Keratinocyte (primary cell): ENCODE results near the gene CRTC1. TPM values are rescaled to one million over a fixed set of nuclear protein-coding genes. Genes with fewer than 3 reads are reported as not detected.
A peak's percentile ranks its signal among the peaks of the same experiment; 100 is the strongest.

Source experiments
- DNase-seq: peaks from one replicate; pipeline ENCODE4 v3.0.0-alpha.2; 2011; ENCODE audit warnings: low read depth, missing footprints, low spot score
- FAIRE-seq: peaks from 2 replicates; lab custom pipeline; 2011; peaks lifted over from hg19 to GRCh38; lab: Jason Lieb, UNC
- H2AFZ ChIP-seq: 2 replicates; pipeline ENCODE4 v1.6.0; 2012; ENCODE audit warnings: low read length, control low read depth, inconsistent platforms; ENCODE audit not compliant: control insufficient read depth
- H3K27ac ChIP-seq: 2 replicates; pipeline ENCODE4 v1.5.1; 2011; ENCODE audit warnings: low read length; ENCODE audit not compliant: control insufficient read depth, insufficient read depth
- H3K27me3 ChIP-seq: 3 replicates; pipeline ENCODE4 v1.6.0; 2011; ENCODE audit warnings: low read length; ENCODE audit not compliant: control insufficient read depth, insufficient read depth; ENCODE audit errors: extremely low read depth
- H3K36me3 ChIP-seq, 2 experiments: 2 replicates in 1 of 2; 3 replicates in 1 of 2; pipeline ENCODE4 v1.5.1; 2011; ENCODE audit warnings: low read length in 2 of 2, mild to moderate bottlenecking in 1 of 2; ENCODE audit not compliant: control insufficient read depth in 2 of 2, insufficient read depth in 2 of 2; ENCODE audit errors: extremely low read depth in 1 of 2
- H3K4me1 ChIP-seq: 3 replicates; pipeline ENCODE4 v1.5.1; 2011; ENCODE audit warnings: low read length; ENCODE audit not compliant: control insufficient read depth, insufficient read depth; ENCODE audit errors: extremely low read depth
- H3K4me2 ChIP-seq: 3 replicates; pipeline ENCODE4 v1.6.0; 2011; ENCODE audit warnings: low read depth, low read length; ENCODE audit not compliant: control insufficient read depth, insufficient read depth; ENCODE audit errors: extremely low read depth
- H3K4me3 ChIP-seq, 3 experiments: fragments of 200-600 bp in 1 of 3; sonication (generic) in 1 of 3; 2 replicates in 2 of 3; 3 replicates in 1 of 3; pipeline ENCODE4 v1.5.1; 2011 to 2016; ENCODE audit warnings: low read length in 3 of 3, mild to moderate bottlenecking in 3 of 3, control low read depth in 2 of 3, inconsistent platforms in 1 of 3, low read depth in 1 of 3, mixed read lengths in 1 of 3, mixed run types in 1 of 3, moderate library complexity in 1 of 3; ENCODE audit not compliant: control insufficient read depth in 2 of 3, insufficient read depth in 2 of 3; ENCODE audit errors: extremely low read depth in 1 of 3
- H3K79me2 ChIP-seq: 2 replicates; pipeline ENCODE4 v1.6.0; 2012; ENCODE audit warnings: low read length; ENCODE audit not compliant: control insufficient read depth, insufficient read depth
- H3K9ac ChIP-seq: 3 replicates; pipeline ENCODE4 v1.6.0; 2011; ENCODE audit warnings: low read length; ENCODE audit not compliant: control insufficient read depth, insufficient read depth; ENCODE audit errors: extremely low read depth
- H3K9me1 ChIP-seq: 3 replicates; pipeline ENCODE4 v1.6.0; 2011; ENCODE audit warnings: low read length; ENCODE audit not compliant: control insufficient read depth, insufficient read depth; ENCODE audit errors: extremely low read depth
- H3K9me3 ChIP-seq: 2 replicates; pipeline ENCODE4 v1.5.1; 2012; ENCODE audit warnings: low read depth, low read length; ENCODE audit not compliant: control insufficient read depth
- H4K20me1 ChIP-seq: 3 replicates; pipeline ENCODE4 v1.6.0; 2011; ENCODE audit warnings: low read length; ENCODE audit not compliant: control insufficient read depth, insufficient read depth; ENCODE audit errors: extremely low read depth
- CTCF ChIP-seq, 3 experiments: IDR thresholded peaks in 1 of 3; conservative IDR thresholded peaks in 1 of 3; optimal IDR thresholded peaks in 1 of 3; 2 replicates in 2 of 3; 3 replicates in 1 of 3; pipeline versions ENCODE3 to v1.5.1; 2011; ENCODE audit warnings: low read length in 3 of 3, mild to moderate bottlenecking in 3 of 3, moderate library complexity in 2 of 3, control low read depth in 1 of 3, inconsistent platforms in 1 of 3; ENCODE audit not compliant: insufficient read depth in 2 of 3; ENCODE audit errors: extremely low read depth in 1 of 3
- EZH2 ChIP-seq: IDR thresholded peaks from one replicate; pipeline ENCODE4 v1.6.1; 2012; ENCODE audit warnings: inconsistent platforms, mild to moderate bottlenecking, low read length, moderate library complexity
- dilution Hi-C: fragments of 300-500 bp; cut with MboI; formaldehyde crosslinking; loops from one replicate; pipeline ENCODE4 v1.7.0; 2020; ENCODE audit warnings: low sequenced_read_pairs; ENCODE audit not compliant: extremely low pct_ligation_motif_present
- polyA plus RNA-seq, 5 experiments: library from polyadenylated mRNA; depleted of rRNA in 3 of 5; stranded (reverse) in 3 of 5; stranded (forward) in 1 of 5; unstranded in 1 of 5; fragments of >200 nt; gene quantifications; 1 replicate in 1 of 5; 2 replicates in 3 of 5; 3 replicates in 1 of 5; pipeline versions ENCODE4 v1.2.1 to v1.2.3, GENCODE V29; 2011 to 2012; ENCODE audit warnings: missing spikeins in 2 of 5, low read depth in 1 of 5, low replicate concordance in 1 of 5

The CRTC1 gene
- polyA plus RNA-seq, 1 donor (not counting 4 experiments of a cell fraction or from before 2014, with no cell fraction given): 0.54 TPM

- no peak for TF ChIP-seq CTCF (optimal IDR thresholded peaks at IDR 0.05 in 1 of 3, IDR thresholded peaks at IDR 0.05 in 1 of 3, conservative IDR thresholded peaks at IDR 0.05 in 1 of 3; ENCODE audit: extremely low read depth in 1 of 3, insufficient read depth in 2 of 3, low read length in 3 of 3)
- TF ChIP-seq EZH2: no peak
- H3K4me1 ChIP-seq: peaks cover 73% of the 10 kb centered on the region
- H3K27ac ChIP-seq: peak overlapping the region; percentile 38
- H3K79me2 ChIP-seq: peaks cover 3% of the 10 kb centered on the region
- dilution Hi-C loops: no loop called here
- peak; percentile 62 for FAIRE-seq
- peak overlapping the region; percentile 20 to 33 (median 29) for H3K4me3 ChIP-seq
- no peaks in the 10 kb centered on the region for H3K9me1 ChIP-seq
- H3K36me3 ChIP-seq: no peaks in the 10 kb centered on the region
- no peak overlapping the region for H2AFZ ChIP-seq
- no peaks in the 10 kb centered on the region for H3K27me3 ChIP-seq
- peak overlapping the region; percentile 72 for H3K4me2 ChIP-seq
- DNase-seq: no peak
- no peaks in the 10 kb centered on the region for H4K20me1 ChIP-seq
- H3K9ac ChIP-seq: peak overlapping the region; percentile 50
- H3K9me3 ChIP-seq: no peaks in the 10 kb centered on the region
These were observed 78.1 kb downstream of the CRTC1 start for GRCh38 chr19:18761531-18762110.

- Histone ChIP-seq H3K79me2 (peaks cover 3% of the 10 kb centered on the region), H3K27me3 (no peaks in the 10 kb centered on the region), H3K4me1 (peaks cover 65% of the 10 kb centered on the region), H3K4me3 (peak overlapping the region; percentile 6 to 29 (median 20)), H3K9ac (peak overlapping the region; percentile 50), H4K20me1 (no peaks in the 10 kb centered on the region), H3K4me2 (peak overlapping the region; percentile 72), H2AFZ (no peak overlapping the region), H3K9me1 (no peaks in the 10 kb centered on the region), H3K27ac (peak overlapping the region; percentile 38), H3K9me3 (no peaks in the 10 kb centered on the region), H3K36me3 (no peaks in the 10 kb centered on the region)
- DNase-seq (no peak), FAIRE-seq (peak; percentile 78)
- TF ChIP-seq EZH2 (no peak), CTCF (optimal IDR thresholded peaks at IDR 0.05 in 1 of 3, IDR thresholded peaks at IDR 0.05 in 1 of 3, conservative IDR thresholded peaks at IDR 0.05 in 1 of 3; ENCODE audit: extremely low read depth in 1 of 3, insufficient read depth in 2 of 3, low read length in 3 of 3) (no peak)
- dilution Hi-C loops: no loop called here
These were observed 78.9 kb downstream of the CRTC1 start for GRCh38 chr19:18762125-18763023.
